Fibroblast of peridontal ligament (primary cell): ENCODE data around the gene ESR2.
A peak's percentile ranks its signal among the peaks of the same experiment; 100 is the strongest.

Experiments
- DNase-seq: peaks from one replicate; pipeline ENCODE4 v3.0.0-alpha.2; 2010; ENCODE audit errors: extremely low read depth

ESR2 gene

DNA sequence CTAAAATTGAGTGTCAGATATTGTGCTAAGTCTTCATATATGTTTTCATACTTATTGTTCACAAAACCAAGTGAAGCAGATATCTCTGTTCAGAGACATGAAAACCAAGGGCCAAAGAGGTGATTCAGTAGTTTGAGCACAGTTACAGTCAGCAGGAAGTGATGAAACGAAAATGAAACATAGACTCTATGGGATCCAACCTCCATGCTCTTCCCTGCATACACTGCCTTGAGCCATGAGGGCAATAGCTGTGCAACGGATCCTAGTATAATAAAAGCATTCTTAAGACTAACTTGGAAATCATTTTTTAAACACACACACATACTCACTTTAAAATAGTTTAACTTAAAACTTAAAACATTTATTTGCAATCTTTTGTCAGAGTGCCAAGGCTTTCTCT is 27.9 kb downstream of the ESR2 start:
- peak; percentile 64 for DNase-seq

DNA sequence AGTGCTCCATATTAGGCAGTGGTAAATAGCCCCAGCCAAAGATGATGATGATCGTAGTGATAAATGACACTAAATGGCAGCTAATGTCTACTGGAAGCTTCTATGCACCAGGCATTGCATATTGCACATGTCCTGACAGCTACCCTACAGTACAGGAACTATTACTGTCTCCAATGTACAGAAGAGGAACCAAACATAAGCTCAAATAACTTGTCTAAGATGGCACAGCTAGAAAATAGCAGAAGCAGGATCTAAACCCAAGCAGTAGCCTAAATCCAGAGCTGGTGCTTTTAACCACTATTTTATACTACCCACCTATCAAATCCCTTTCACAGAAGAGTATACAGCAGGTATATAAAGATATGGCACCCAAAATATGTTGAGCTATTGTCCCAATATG is 28.9 kb downstream of the ESR2 start:
- DNase-seq, result no peak

GRCh38 chr14:64260418-64260817 is 33.8 kb downstream of the ESR2 start:
- no peak for DNase-seq

DNA sequence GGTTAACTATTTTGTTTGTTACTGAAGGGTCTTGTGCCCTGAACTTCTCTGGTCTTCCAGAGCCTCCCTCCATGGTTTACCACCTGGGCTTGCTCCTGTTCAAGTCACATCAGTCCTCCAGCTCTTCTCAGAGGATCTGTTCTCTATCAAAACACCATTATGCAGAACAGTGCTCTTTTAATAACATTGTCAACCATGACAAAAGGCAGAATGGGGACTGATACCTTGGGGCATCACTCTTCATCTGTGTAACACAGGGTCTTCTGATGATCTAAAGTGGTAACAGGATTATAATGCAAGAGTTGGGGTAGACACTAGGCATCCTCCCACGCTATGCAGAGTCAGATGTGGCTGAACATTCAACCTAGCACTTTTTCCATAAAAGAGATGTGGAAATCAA is 38.4 kb downstream of the ESR2 start:
- DNase-seq, result no peak

- peak; percentile 14 for DNase-seq
Measured at GRCh38 chr14:64253672-64254071, 40.5 kb downstream of the ESR2 start.

- DNase-seq, result no peak
Measured at GRCh38 chr14:64249363-64249762, 44.8 kb downstream of the ESR2 start.

DNA sequence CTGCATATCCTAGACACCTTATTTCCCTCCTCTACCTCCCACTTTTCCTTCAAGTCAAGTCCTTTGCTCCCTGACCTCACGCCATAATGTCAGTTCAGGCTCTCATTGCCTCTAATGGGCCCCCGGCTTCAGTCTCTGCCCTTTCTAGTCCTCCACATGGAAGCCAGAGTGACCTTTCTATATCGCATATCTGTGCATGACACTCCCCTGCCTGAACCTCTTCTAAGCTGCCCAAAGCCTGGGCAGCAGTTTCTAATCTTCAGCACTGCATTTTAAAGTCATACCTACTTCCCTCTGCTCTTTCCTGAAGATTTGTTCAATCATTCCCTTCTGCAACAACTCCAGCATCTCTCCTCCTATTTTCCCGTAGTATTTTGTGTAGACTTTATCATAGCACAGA is 45.5 kb downstream of the ESR2 start:
- DNase-seq, result no peak

GRCh38 chr14:64247195-64247594 is 47.0 kb downstream of the ESR2 start:
- DNase-seq, result no peak

GRCh38 chr14:64246688-64247087 is 47.5 kb downstream of the ESR2 start:
- DNase-seq, result no peak

DNA sequence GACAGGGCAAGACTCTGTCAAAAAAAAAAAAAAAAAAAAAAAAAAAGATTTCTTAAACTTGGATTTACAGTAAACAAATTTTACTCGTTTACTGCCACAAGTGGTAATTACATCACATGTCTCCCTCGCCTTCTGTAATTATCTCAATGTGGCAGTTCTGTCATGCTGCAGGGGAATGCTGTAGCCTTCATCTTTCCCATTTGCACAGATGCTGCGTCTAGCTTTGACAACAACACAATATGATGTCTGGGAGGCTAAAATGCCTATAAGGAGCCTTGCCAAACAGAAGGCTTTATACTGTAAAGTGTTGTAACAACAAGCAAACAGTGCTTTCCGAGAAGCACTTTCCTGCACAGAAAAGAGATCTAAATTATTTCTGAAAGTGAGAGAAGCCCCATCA is 48.7 kb downstream of the ESR2 start:
- DNase-seq, result no peak

- peak; percentile 35 for DNase-seq
Measured at GRCh38 chr14:64244279-64244678, 49.9 kb downstream of the ESR2 start.

DNA sequence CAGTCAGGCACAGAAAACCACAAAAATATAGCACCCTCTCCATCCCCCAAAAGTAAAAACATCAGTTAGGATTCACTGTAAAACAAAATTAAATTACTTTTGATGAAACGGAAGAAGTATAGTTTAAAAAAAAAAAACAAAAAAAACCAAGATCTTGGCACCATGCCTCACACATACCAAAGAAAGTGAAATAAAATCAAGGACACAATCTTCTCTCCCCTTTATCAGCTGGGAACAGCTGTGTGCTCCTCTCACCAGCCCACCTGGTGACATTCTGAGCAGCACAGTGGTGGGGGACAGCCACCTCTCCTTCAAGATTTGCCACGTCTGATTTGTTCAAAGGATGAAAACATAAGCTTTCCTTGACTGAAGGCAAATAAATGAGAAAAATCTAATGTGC is 55.5 kb downstream of the ESR2 start:
- peak; percentile 34 for DNase-seq

DNA sequence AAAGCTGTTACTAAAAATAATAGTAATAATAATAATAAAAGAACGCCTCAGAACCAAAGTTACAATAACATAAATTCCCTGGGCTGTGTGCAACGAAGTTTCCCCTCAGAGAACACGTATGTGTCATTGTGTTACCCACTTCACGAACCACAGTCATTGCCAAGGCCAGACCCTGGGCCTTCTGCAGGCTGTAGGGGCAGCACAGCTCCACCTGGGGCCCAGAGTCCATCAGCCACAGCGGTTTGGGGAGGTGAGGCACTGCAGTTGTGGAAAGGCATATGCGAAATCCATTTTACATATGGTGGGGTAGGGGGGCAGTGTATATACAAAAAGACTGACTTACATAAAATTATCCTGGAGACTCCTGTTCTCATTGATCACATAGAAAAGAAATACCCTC is 56.1 kb downstream of the ESR2 start:
- DNase-seq, result no peak

DNA sequence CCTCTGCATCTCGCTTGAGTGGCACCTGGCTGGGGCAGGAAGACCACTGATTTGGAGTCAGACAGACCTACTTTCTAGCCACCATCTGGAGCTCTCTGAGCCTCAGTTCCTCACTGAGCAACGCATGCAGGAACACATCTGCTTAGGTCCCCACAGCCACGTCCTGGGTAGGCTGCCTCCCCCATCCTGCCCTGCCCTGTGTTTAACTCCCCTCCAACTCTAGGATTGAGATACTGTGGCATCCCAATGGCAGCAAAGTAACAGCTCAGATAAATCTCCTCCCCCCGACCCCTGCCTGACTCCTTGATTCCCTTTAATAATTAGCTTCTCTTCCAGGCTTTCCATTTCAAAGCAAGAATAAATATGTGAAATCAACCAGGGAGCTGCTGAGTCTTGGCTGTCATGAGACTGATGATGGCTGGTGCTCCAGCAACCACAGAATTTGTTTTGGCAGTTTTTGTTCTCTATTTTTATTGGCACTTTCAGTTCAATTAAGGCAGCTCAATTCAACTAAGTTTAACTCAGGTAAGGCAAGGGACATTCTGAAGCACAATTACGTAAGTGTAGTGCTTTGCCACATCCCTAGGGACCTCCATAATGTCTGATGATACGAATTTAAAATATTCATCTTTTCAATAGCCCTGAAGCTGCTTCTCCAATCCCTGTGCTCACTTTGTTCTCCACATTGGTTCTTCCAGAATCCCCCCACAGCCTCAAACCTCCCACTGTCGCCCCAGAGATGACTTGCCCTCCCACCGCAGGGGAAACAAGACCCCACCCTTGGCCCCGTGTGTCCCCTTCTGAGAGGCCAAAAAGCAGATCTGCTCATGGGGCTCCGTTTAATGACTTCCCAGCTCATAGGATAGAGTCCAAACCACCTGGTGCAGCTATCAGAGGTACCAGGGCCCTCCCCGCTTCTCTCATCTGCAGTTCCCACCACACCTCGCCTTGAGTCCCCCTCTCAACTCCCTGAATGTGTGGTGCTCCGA is 58.2 kb downstream of the ESR2 start:
- DNase-seq, result peak; percentile 27

DNA sequence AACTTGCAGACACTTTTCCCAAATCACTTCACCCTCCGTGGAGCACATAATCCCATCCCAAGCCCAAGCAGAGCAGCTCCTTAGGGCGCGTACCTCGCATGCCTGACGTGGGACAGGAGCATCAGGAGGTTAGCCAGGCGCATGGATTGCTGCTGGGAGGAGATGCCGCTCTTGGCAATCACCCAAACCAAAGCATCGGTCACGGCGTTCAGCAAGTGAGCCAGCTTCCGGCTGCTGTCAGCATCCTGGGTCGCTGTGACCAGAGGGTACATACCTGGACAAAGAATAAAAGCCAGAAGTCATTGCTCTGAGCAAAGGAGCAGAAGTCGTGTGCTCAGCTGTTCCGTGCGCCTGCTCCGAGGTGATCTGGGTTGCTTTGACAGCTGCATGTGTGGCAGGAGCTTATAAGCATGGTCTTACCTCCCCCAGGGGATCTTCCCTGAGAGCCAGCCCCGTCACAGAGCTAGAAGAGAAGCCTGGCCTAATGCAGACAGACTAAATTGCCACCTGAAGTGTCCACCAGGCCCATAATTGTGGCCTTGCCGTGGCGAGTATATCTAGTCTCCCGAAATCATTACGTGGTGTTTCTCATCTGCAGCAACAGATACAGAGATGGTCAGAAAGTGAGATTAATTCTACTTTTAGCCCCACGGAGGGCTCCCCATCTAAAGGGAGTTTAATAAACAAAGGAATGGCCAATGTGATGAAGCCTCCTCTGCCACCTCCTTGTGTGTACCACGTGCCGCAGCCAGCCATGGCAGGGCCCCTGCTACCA is 59.1 kb downstream of the ESR2 start:
- DNase-seq, result no peak

- no peak for DNase-seq
Measured at GRCh38 chr14:64233531-64234190, 60.5 kb downstream of the ESR2 start.

DNA sequence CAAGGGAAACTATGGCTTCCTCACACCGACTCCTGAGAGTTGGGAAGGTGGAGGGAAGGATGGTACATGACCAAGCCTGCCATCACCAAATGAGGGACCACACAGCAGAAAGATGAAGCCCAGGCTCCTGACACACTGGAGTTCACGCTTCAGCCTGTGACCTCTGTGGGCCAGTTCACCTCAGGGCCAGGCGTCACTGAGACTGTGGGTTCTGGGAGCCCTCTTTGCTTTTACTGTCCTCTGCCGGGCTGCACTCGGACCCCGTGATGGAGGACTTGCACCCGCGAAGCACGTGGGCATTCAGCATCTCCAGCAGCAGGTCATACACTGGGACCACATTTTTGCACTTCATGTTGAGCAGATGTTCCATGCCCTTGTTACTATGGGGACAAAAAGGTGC is 61.2 kb downstream of the ESR2 start:
- no peak for DNase-seq

- DNase-seq, result peak; percentile 94
Measured at GRCh38 chr14:64232095-64232838, 61.9 kb downstream of the ESR2 start.

DNA sequence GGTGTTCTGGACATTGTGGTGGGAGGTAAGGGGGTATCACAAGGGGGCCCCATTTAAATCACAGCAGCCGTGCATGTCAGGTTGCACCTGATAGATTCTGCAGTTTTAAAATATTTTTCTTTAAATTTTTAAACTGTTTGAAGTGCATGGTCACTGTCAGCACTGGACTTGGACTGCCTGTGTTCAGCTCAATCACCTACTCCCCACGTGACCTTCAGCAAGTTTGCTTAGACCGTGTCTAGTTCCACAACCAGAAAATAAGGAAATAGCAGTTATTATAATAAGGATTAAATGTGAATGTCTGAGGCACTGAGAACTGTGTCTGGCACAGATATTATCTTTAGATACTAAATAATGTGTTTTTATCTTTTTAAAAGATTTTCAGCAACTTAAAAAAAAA is 64.7 kb downstream of the ESR2 start:
- no peak for DNase-seq

- no peak for DNase-seq
Measured at GRCh38 chr14:64227856-64228255, 66.3 kb downstream of the ESR2 start.

DNA sequence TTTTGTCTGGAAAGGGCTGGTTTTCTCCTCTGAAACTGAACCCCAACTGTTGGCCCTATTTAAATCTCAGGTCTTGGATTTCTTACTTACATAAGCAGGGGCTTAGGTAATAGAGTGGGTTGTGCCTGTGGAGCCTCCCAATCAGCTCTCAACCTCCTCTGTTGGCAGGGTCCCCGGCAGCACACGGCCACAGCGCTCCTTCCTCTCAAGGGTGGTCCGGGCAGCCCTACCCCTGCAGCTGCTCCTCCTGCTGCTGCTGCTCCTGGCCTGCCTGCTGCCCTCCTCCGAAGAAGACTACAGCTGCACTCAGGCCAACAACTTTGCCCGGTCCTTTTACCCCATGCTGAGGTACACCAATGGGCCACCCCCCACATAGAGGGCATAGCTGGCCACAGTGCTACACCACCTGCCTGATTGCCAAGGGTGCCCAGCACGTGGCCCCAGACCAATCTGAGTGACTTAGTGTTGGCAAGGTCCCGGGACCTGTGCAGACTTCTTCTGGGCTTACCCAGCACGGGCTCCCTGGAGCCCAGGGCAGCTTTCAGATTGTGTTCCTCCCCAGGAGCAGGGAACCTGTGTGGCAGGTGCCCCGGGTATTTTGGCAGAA is 68.9 kb downstream of the ESR2 start:
- no peak for DNase-seq
